ENCODE measurements around the gene MDGA2.

The MDGA2 gene

GRCh38 chr14:47485421-47485820, 190.0 kb downstream of the MDGA2 start:
- no peak for DNase-seq (ENCODE audit: low read depth)

- DNase-seq (ENCODE audit: low read depth) = no peak
These were observed 192.0 kb downstream of the MDGA2 start for GRCh38 chr14:47483449-47483848.

- DNase-seq (ENCODE audit: low read depth) = no peak
These were observed 204.3 kb downstream of the MDGA2 start for GRCh38 chr14:47471075-47471474.

GRCh38 chr14:47466916-47467315, 208.5 kb downstream of the MDGA2 start:
- DNase-seq (ENCODE audit: low read depth) = no peak

- DNase-seq (ENCODE audit: low read depth) = no peak
These were observed 221.4 kb downstream of the MDGA2 start for GRCh38 chr14:47454025-47454424.

GRCh38 chr14:47447076-47447475, 228.3 kb downstream of the MDGA2 start:
- DNase-seq (ENCODE audit: low read depth) = no peak

GRCh38 chr14:47442211-47442610, 233.2 kb downstream of the MDGA2 start:
- DNase-seq (ENCODE audit: low read depth) = no peak

GRCh38 chr14:47439953-47440352, 235.5 kb downstream of the MDGA2 start:
- no peak for DNase-seq (ENCODE audit: low read depth)

GRCh38 chr14:47438650-47439140, 236.7 kb downstream of the MDGA2 start:
- no peak for DNase-seq (ENCODE audit: low read depth)

- no peak for DNase-seq (ENCODE audit: low read depth)
These were observed 240.0 kb downstream of the MDGA2 start for GRCh38 chr14:47435331-47435965.

- no peak for DNase-seq (ENCODE audit: low read depth)
These were observed 247.8 kb downstream of the MDGA2 start for GRCh38 chr14:47427629-47428028.

- DNase-seq (ENCODE audit: low read depth) = no peak
These were observed 250.1 kb downstream of the MDGA2 start for GRCh38 chr14:47425302-47425701.

- no peak for DNase-seq (ENCODE audit: low read depth)
These were observed 253.2 kb downstream of the MDGA2 start for GRCh38 chr14:47422191-47422590.

GRCh38 chr14:47411523-47411922, 263.9 kb downstream of the MDGA2 start:
- no peak for DNase-seq (ENCODE audit: low read depth)

- no peak for DNase-seq (ENCODE audit: low read depth)
These were observed 283.1 kb downstream of the MDGA2 start for GRCh38 chr14:47392326-47392725.

GRCh38 chr14:47390831-47391504, 284.4 kb downstream of the MDGA2 start:
- DNase-seq (ENCODE audit: low read depth) = no peak

- DNase-seq (ENCODE audit: low read depth) = no peak
These were observed 285.9 kb downstream of the MDGA2 start for GRCh38 chr14:47389535-47389934.

- DNase-seq (ENCODE audit: low read depth) = no peak
These were observed 309.4 kb downstream of the MDGA2 start for GRCh38 chr14:47366006-47366405.

GRCh38 chr14:47365233-47365632, 310.2 kb downstream of the MDGA2 start:
- DNase-seq (ENCODE audit: low read depth) = no peak

- no peak for DNase-seq (ENCODE audit: low read depth)
These were observed 322.2 kb downstream of the MDGA2 start for GRCh38 chr14:47353186-47353585.

- no peak for DNase-seq (ENCODE audit: low read depth)
These were observed 328.6 kb downstream of the MDGA2 start for GRCh38 chr14:47346849-47347248.

GRCh38 chr14:47345016-47345415, 330.4 kb downstream of the MDGA2 start:
- no peak for DNase-seq (ENCODE audit: low read depth)

GRCh38 chr14:47332939-47333338, 342.5 kb downstream of the MDGA2 start:
- no peak for DNase-seq (ENCODE audit: low read depth)

GRCh38 chr14:47332106-47332505, 343.3 kb downstream of the MDGA2 start:
- no peak for DNase-seq (ENCODE audit: low read depth)

Data from T follicular helper cell (primary cell).